Measurements from ENCODE around the gene OPCML. TPM values are rescaled to one million over a fixed set of nuclear protein-coding genes. Genes with fewer than 3 reads are reported as not detected.

The OPCML gene
- total and polyA plus RNA-seq, 2 of the 13 experiments (the other 11 are each of a cell fraction or from before 2014, with no cell fraction given) = not detected

DNA sequence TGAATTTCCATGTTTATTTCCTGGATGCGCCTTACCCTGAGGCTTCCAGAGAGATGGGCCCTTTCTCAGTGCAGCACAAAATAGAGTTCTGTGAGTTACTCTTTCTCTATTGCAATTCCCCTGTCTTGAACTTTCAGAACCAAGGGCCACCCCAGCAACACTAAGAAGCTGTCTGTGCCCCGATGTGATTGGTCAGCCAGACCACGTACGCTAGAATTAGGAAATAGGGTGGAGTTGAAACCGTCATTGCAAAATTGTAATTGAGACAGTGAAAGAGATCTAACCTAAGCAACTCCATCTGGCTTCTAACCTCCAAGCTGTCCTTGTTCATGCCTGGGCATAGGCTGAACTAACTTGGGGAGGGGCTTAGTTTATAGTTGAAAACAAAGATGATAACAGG, 981.3 kb downstream of the OPCML start (continued):
- TF ChIP-seq, protein P1, sequence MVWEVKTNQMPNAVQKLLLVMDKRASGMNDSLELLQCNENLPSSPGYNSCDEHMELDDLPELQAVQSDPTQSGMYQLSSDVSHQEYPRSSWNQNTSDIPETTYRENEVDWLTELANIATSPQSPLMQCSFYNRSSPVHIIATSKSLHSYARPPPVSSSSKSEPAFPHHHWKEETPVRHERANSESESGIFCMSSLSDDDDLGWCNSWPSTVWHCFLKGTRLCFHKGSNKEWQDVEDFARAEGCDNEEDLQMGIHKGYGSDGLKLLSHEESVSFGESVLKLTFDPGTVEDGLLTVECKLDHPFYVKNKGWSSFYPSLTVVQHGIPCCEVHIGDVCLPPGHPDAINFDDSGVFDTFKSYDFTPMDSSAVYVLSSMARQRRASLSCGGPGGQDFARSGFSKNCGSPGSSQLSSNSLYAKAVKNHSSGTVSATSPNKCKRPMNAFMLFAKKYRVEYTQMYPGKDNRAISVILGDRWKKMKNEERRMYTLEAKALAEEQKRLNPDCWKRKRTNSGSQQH (CRISPR knock-in tag; IDR thresholded peaks at IDR 0.05; ENCODE audit: low read depth) = no peak
- TF ChIP-seq TGIF2 (CRISPR knock-in tag; IDR thresholded peaks at IDR 0.05) (no peak), ZXDC (CRISPR knock-in tag; IDR thresholded peaks at IDR 0.05) (no peak)

DNA sequence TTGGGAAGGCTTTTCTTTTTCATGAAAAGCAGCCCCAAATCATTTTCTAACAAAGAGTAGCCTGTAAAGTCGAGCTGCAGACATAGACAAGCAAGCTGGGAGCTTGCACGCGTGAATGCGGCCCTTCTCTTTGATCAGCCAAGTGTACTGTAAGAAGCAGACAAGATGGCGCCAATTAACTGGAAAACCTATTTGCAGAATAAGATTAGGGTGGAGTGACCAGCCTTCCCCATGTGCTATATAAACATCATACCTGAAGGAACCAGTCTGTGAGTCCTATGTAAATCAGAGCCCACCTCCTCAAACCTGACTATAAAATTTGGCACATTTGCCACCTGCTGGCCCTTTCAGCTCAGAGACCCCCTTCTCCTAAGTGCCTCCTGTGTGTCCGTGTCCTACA, 982.7 kb downstream of the OPCML start:
- POLR2A ChIA-PET = no interaction called here
- TF ChIP-seq FOXA3 (CRISPR knock-in tag; IDR thresholded peaks at IDR 0.05) = no peak
- TF ChIP-seq MIXL1 (CRISPR knock-in tag; IDR thresholded peaks at IDR 0.05) = no peak
- TF ChIP-seq ZBTB42 (CRISPR knock-in tag; IDR thresholded peaks at IDR 0.05) = no peak
- no peak for TF ChIP-seq ZKSCAN1 (IDR thresholded peaks at IDR 0.05; ENCODE audit: low read length)
- no peak for TF ChIP-seq MATR3 (CRISPR knock-in tag; IDR thresholded peaks at IDR 0.05)
- TF ChIP-seq, protein P2, sequence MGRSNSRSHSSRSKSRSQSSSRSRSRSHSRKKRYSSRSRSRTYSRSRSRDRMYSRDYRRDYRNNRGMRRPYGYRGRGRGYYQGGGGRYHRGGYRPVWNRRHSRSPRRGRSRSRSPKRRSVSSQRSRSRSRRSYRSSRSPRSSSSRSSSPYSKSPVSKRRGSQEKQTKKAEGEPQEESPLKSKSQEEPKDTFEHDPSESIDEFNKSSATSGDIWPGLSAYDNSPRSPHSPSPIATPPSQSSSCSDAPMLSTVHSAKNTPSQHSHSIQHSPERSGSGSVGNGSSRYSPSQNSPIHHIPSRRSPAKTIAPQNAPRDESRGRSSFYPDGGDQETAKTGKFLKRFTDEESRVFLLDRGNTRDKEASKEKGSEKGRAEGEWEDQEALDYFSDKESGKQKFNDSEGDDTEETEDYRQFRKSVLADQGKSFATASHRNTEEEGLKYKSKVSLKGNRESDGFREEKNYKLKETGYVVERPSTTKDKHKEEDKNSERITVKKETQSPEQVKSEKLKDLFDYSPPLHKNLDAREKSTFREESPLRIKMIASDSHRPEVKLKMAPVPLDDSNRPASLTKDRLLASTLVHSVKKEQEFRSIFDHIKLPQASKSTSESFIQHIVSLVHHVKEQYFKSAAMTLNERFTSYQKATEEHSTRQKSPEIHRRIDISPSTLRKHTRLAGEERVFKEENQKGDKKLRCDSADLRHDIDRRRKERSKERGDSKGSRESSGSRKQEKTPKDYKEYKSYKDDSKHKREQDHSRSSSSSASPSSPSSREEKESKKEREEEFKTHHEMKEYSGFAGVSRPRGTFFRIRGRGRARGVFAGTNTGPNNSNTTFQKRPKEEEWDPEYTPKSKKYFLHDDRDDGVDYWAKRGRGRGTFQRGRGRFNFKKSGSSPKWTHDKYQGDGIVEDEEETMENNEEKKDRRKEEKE (IDR thresholded peaks at IDR 0.05) = no peak
- TF ChIP-seq HMG20B (CRISPR knock-in tag; conservative IDR thresholded peaks at IDR 0.05) = no peak
- no peak for TF ChIP-seq ZFYVE20 (CRISPR knock-in tag; IDR thresholded peaks at IDR 0.05; ENCODE audit: borderline replicate concordance, low read depth)
- TF ChIP-seq ZNF609 (CRISPR knock-in tag; IDR thresholded peaks at IDR 0.05; ENCODE audit: borderline replicate concordance) = no peak
- no peak for TF ChIP-seq NRL (CRISPR knock-in tag; IDR thresholded peaks at IDR 0.05; ENCODE audit: borderline replicate concordance)

More for the DNA sequence above, 982.7 kb downstream of the OPCML start:
- H3K4me2 ChIP-seq (ENCODE audit: low read depth, low read length) = no peak overlapping the region
- CTCF ChIA-PET (ENCODE audit: low intra/inter-chr PET ratio, low total read pairs) = no interaction called here
- ATAC-seq = no peak
- FAIRE-seq = no peak
- BruUV-seq (replicated peaks) = no TSS peak
- no peaks in the 10 kb centered on the region for H3K27me3 ChIP-seq (ENCODE audit: control insufficient read depth in 1 of 2, insufficient read depth in 2 of 2, low read length in 2 of 2)
- H2AFZ ChIP-seq (ENCODE audit: low read length) = no peak overlapping the region
- H3K27ac ChIP-seq (ENCODE audit: extremely low read length, insufficient read depth, low read length) = no peak overlapping the region
- H3K4me1 ChIP-seq (ENCODE audit: insufficient read depth, low read length) = no peaks in the 10 kb centered on the region
- no peaks in the 10 kb centered on the region for H3K79me2 ChIP-seq (ENCODE audit: insufficient read depth, low read length)
- 57% methylated on average over 6 of the region's 6 CpGs for WGBS (ENCODE audit: low lambda C conversion rate)
- H3K9ac ChIP-seq (ENCODE audit: insufficient read depth, low read depth, low read length) = no peak overlapping the region
- H4K20me1 ChIP-seq (ENCODE audit: insufficient read depth, low read length) = no peaks in the 10 kb centered on the region
- in situ Hi-C loops (cut with HindIII; ENCODE audit: extremely low pct_ligation_motif_present, low pct_unique_long_range_greater_than_20kb) (no loop called here), intact Hi-C loops (cut with micrococcal nuclease; ENCODE audit: unreplicated experiment) (no loop called here)
- peaks cover 94% of the 10 kb centered on the region for H3K9me3 ChIP-seq (ENCODE audit: low read length)
- H3K36me3 ChIP-seq (replicated peaks in 1 of 2; ENCODE audit: control insufficient read depth in 1 of 2, insufficient read depth in 2 of 2, low read length in 2 of 2) = no peaks in the 10 kb centered on the region
- DNase-seq (ENCODE audit: low spot score) = no peak
- H3K4me3 ChIP-seq (replicated peaks in 1 of 3; ENCODE audit: insufficient read depth in 1 of 3, low read depth in 2 of 3, low read length in 3 of 3) = no peak overlapping the region

All from HepG2 (cell line).